Measurements from ENCODE around the gene PAQR8. TPM values are rescaled to one million over a fixed set of nuclear protein-coding genes. Genes with fewer than 3 reads are reported as not detected.
A peak's percentile ranks its signal among the peaks of the same experiment; 100 is the strongest.

The PAQR8 gene
- total RNA-seq, 1 experiment from 2014 or later, result 3.2 TPM

GRCh38 chr6:52340603-52340880, 21.4 kb upstream of the PAQR8 start:
- Histone ChIP-seq H3K9me3 (peaks cover 3% of the 10 kb centered on the region; the same call in 1 of the 2 replicates), H3K36me3 (no peaks in the 10 kb centered on the region)
- DNase-seq, result no peak

GRCh38 chr6:52341561-52342260, 20.2 kb upstream of the PAQR8 start:
- Histone ChIP-seq H3K36me3 (no peaks in the 10 kb centered on the region), H3K27me3 (no peaks in the 10 kb centered on the region), H3K4me3 (no peak overlapping the region), H3K9me3 (peaks cover 3% of the 10 kb centered on the region; the same call in 1 of the 2 replicates)
- no peak for DNase-seq

More at GRCh38 chr6:52340603-52340880, 21.4 kb upstream of the PAQR8 start:
- Histone ChIP-seq H3K4me3 (no peak overlapping the region), H3K27me3 (no peaks in the 10 kb centered on the region)

- H3K4me3 ChIP-seq, result no peak overlapping the region
- H3K9me3 ChIP-seq, result peaks cover 3% of the 10 kb centered on the region; the same call in 1 of the 2 replicates
- no peaks in the 10 kb centered on the region for H3K27me3 ChIP-seq
- no peak for DNase-seq
- H3K36me3 ChIP-seq, result no peaks in the 10 kb centered on the region
Measured at GRCh38 chr6:52345311-52345710, 16.6 kb upstream of the PAQR8 start.

- Histone ChIP-seq H3K27me3 (no peaks in the 10 kb centered on the region), H3K36me3 (no peaks in the 10 kb centered on the region), H3K4me3 (no peak overlapping the region), H3K9me3 (peaks cover 3% of the 10 kb centered on the region; the same call in 1 of the 2 replicates)
- peak; percentile 82 for DNase-seq
Measured at GRCh38 chr6:52346503-52346902, 15.4 kb upstream of the PAQR8 start.

GRCh38 chr6:52347818-52348217, 14.1 kb upstream of the PAQR8 start:
- no peaks in the 10 kb centered on the region for H3K27me3 ChIP-seq
- H3K4me3 ChIP-seq, result no peak overlapping the region
- no peak for DNase-seq

GRCh38 chr6:52351879-52352238, 10.1 kb upstream of the PAQR8 start:
- Histone ChIP-seq H3K27me3 (no peaks in the 10 kb centered on the region), H3K9me3 (no peaks in the 10 kb centered on the region), H3K36me3 (no peaks in the 10 kb centered on the region), H3K4me3 (no peak overlapping the region)
- no peak for DNase-seq

More at GRCh38 chr6:52347818-52348217, 14.1 kb upstream of the PAQR8 start:
- Histone ChIP-seq H3K9me3 (peaks cover 3% of the 10 kb centered on the region; the same call in 1 of the 2 replicates), H3K36me3 (no peaks in the 10 kb centered on the region)

- Histone ChIP-seq H3K4me3 (peak overlapping the region; percentile 1; the same call in 1 of the 2 replicates), H3K9me3 (no peaks in the 10 kb centered on the region), H3K27me3 (no peaks in the 10 kb centered on the region), H3K36me3 (no peaks in the 10 kb centered on the region)
- peak; percentile 89 for DNase-seq
Measured at GRCh38 chr6:52352239-52353018, 9.5 kb upstream of the PAQR8 start.

GRCh38 chr6:52356017-52356416, 5.9 kb upstream of the PAQR8 start:
- Histone ChIP-seq H3K4me3 (no peak overlapping the region), H3K36me3 (no peaks in the 10 kb centered on the region), H3K9me3 (no peaks in the 10 kb centered on the region), H3K27me3 (no peaks in the 10 kb centered on the region)
- DNase-seq, result no peak

GRCh38 chr6:52359403-52359802, 2.5 kb upstream of the PAQR8 start:
- no peak overlapping the region for H3K4me3 ChIP-seq
- H3K27me3 ChIP-seq, result no peaks in the 10 kb centered on the region
- no peak for DNase-seq
- H3K9me3 ChIP-seq, result no peaks in the 10 kb centered on the region
- H3K36me3 ChIP-seq, result no peaks in the 10 kb centered on the region

GRCh38 chr6:52360028-52360427, 1.9 kb upstream of the PAQR8 start:
- H3K36me3 ChIP-seq, result no peaks in the 10 kb centered on the region
- no peaks in the 10 kb centered on the region for H3K27me3 ChIP-seq
- DNase-seq, result no peak
- H3K4me3 ChIP-seq, result no peak overlapping the region
- no peaks in the 10 kb centered on the region for H3K9me3 ChIP-seq

- no peaks in the 10 kb centered on the region for H3K9me3 ChIP-seq
- DNase-seq, result no peak
- no peaks in the 10 kb centered on the region for H3K36me3 ChIP-seq
- no peaks in the 10 kb centered on the region for H3K27me3 ChIP-seq
- peak overlapping the region; percentile 74 for H3K4me3 ChIP-seq
Measured at GRCh38 chr6:52360601-52361413, 1.1 kb upstream of the PAQR8 start.

- no peaks in the 10 kb centered on the region for H3K27me3 ChIP-seq
- no peaks in the 10 kb centered on the region for H3K36me3 ChIP-seq
- DNase-seq, result no peak
- no peaks in the 10 kb centered on the region for H3K9me3 ChIP-seq
- peak overlapping the region; percentile 74 for H3K4me3 ChIP-seq
Measured at GRCh38 chr6:52361414-52361944, 472 bp upstream of the PAQR8 start.

GRCh38 chr6:52362443-52363227, 684 bp downstream of the PAQR8 start:
- DNase-seq, result peak; percentile 70
- no peaks in the 10 kb centered on the region for H3K36me3 ChIP-seq

GRCh38 chr6:52363228-52363867, 1.4 kb downstream of the PAQR8 start:
- peak; percentile 76 for DNase-seq
- no peaks in the 10 kb centered on the region for H3K27me3 ChIP-seq
- H3K36me3 ChIP-seq, result no peaks in the 10 kb centered on the region
- no peaks in the 10 kb centered on the region for H3K9me3 ChIP-seq
- peak overlapping the region; percentile 74 for H3K4me3 ChIP-seq

More at GRCh38 chr6:52362443-52363227, 684 bp downstream of the PAQR8 start:
- H3K27me3 ChIP-seq, result no peaks in the 10 kb centered on the region
- peak overlapping the region; percentile 74 for H3K4me3 ChIP-seq
- no peaks in the 10 kb centered on the region for H3K9me3 ChIP-seq

- Histone ChIP-seq H3K27me3 (no peaks in the 10 kb centered on the region), H3K36me3 (no peaks in the 10 kb centered on the region), H3K4me3 (no peak overlapping the region), H3K9me3 (no peaks in the 10 kb centered on the region)
- no peak for DNase-seq
Measured at GRCh38 chr6:52364480-52365166, 2.7 kb downstream of the PAQR8 start.

All from MG63 (cell line).